Neural progenitor cell (in vitro differentiated cells): ENCODE data around the gene C1RL.

ENCODE experiments used
- EZH2 ChIP-seq: fragments of 200-600 bp; sonication (generic); IDR thresholded peaks from 2 replicates; pipeline ENCODE4 v1.6.1; 2017; ENCODE audit warnings: antibody characterized with exemption, mild to moderate bottlenecking, moderate library complexity
- EZH2phosphoT487 ChIP-seq: fragments of 200-600 bp; sonication (generic); IDR thresholded peaks from 2 replicates; pipeline ENCODE4 v1.6.1; 2017; ENCODE audit warnings: antibody characterized with exemption
- TF ChIP-seq, protein P1 (sequence below): fragments of 200-600 bp; sonication (generic); IDR thresholded peaks from 2 replicates; pipeline ENCODE4 v1.5.1; 2017; ENCODE audit warnings: antibody characterized with exemption, mild to moderate bottlenecking

DNA sequence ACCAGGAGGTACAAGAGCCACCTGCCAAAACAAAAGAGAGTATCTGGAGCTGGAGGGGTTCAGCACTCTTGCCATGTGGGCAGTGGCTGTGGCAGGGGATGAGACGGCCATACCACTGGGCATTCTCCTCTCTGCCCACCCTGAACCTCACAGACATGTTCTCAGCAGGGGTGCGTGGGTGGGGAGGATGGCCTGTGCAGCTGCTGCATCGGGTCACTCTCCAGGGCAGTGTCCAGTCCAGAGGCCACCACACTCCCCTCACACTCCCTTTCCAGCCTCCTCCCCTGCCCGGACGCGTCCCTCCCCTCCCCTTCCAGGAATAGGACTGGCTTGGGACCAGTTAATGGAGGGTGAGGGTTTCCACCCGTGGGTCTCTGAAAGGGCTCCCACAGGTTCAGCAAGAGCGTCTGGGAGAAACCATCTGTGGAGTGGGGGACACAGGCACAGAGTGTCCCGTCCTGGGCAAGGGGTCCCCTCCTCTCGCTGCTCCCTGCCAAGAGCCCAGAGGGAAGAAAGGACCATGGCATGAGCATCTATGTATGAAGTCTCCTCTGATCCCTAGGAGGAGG, 17.3 kb downstream of the C1RL start:
- TF ChIP-seq, protein P1, sequence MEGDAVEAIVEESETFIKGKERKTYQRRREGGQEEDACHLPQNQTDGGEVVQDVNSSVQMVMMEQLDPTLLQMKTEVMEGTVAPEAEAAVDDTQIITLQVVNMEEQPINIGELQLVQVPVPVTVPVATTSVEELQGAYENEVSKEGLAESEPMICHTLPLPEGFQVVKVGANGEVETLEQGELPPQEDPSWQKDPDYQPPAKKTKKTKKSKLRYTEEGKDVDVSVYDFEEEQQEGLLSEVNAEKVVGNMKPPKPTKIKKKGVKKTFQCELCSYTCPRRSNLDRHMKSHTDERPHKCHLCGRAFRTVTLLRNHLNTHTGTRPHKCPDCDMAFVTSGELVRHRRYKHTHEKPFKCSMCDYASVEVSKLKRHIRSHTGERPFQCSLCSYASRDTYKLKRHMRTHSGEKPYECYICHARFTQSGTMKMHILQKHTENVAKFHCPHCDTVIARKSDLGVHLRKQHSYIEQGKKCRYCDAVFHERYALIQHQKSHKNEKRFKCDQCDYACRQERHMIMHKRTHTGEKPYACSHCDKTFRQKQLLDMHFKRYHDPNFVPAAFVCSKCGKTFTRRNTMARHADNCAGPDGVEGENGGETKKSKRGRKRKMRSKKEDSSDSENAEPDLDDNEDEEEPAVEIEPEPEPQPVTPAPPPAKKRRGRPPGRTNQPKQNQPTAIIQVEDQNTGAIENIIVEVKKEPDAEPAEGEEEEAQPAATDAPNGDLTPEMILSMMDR, result no peak
- no peak for TF ChIP-seq EZH2phosphoT487
- TF ChIP-seq EZH2, result no peak
